BE2C (cell line): ENCODE data around the gene FYN.

Source experiments
- DNase-seq: peaks from one replicate; pipeline ENCODE4 v3.0.0-alpha.2; 2020
- H3K27me3 ChIP-seq: fragments of 250-450 bp; sonication (Bioruptor Pico); 2 replicates; pipeline ENCODE4 v1.5.1; 2020; ENCODE audit warnings: mild to moderate bottlenecking
- H3K36me3 ChIP-seq: fragments of 250-450 bp; sonication (Bioruptor Pico); 2 replicates; pipeline ENCODE4 v1.5.1; 2020; ENCODE audit warnings: mild to moderate bottlenecking
- H3K4me1 ChIP-seq: fragments of 250-450 bp; sonication (Bioruptor Pico); 2 replicates; pipeline ENCODE4 v1.5.1; 2020
- H3K4me3 ChIP-seq: 2 replicates; pipeline ENCODE4 v1.5.1; 2011; ENCODE audit warnings: low read depth, low read length
- H3K9me3 ChIP-seq: fragments of 250-450 bp; sonication (Bioruptor Pico); 2 replicates; pipeline ENCODE4 v1.5.1; 2020
- TF ChIP-seq, protein P1 (sequence below): IDR thresholded peaks from 2 replicates; pipeline ENCODE4 v1.5.1; 2012; ENCODE audit warnings: mild to moderate bottlenecking, low read depth, low read length

The FYN gene

GRCh38 chr6:111691345-111692225 is 181.7 kb downstream of the FYN start:
- H3K9me3 ChIP-seq: no peaks in the 10 kb centered on the region
- H3K4me3 ChIP-seq: no peak overlapping the region
- no peaks in the 10 kb centered on the region for H3K27me3 ChIP-seq
- TF ChIP-seq, protein P1, sequence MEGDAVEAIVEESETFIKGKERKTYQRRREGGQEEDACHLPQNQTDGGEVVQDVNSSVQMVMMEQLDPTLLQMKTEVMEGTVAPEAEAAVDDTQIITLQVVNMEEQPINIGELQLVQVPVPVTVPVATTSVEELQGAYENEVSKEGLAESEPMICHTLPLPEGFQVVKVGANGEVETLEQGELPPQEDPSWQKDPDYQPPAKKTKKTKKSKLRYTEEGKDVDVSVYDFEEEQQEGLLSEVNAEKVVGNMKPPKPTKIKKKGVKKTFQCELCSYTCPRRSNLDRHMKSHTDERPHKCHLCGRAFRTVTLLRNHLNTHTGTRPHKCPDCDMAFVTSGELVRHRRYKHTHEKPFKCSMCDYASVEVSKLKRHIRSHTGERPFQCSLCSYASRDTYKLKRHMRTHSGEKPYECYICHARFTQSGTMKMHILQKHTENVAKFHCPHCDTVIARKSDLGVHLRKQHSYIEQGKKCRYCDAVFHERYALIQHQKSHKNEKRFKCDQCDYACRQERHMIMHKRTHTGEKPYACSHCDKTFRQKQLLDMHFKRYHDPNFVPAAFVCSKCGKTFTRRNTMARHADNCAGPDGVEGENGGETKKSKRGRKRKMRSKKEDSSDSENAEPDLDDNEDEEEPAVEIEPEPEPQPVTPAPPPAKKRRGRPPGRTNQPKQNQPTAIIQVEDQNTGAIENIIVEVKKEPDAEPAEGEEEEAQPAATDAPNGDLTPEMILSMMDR: no peak
- peaks cover 21% of the 10 kb centered on the region for H3K4me1 ChIP-seq
- peak; percentile 80 for DNase-seq
- peaks cover 49% of the 10 kb centered on the region for H3K36me3 ChIP-seq

GRCh38 chr6:111689946-111690345 is 183.3 kb downstream of the FYN start:
- TF ChIP-seq, protein P1: no peak
- Histone ChIP-seq H3K36me3 (peaks cover 54% of the 10 kb centered on the region), H3K4me3 (no peak overlapping the region), H3K4me1 (peaks cover 25% of the 10 kb centered on the region), H3K9me3 (no peaks in the 10 kb centered on the region), H3K27me3 (no peaks in the 10 kb centered on the region)
- no peak for DNase-seq

GRCh38 chr6:111689419-111689818 is 183.8 kb downstream of the FYN start:
- H3K4me1 ChIP-seq: peaks cover 25% of the 10 kb centered on the region
- H3K27me3 ChIP-seq: no peaks in the 10 kb centered on the region
- H3K36me3 ChIP-seq: peaks cover 54% of the 10 kb centered on the region
- DNase-seq: no peak
- H3K4me3 ChIP-seq: no peak overlapping the region
- no peaks in the 10 kb centered on the region for H3K9me3 ChIP-seq
- TF ChIP-seq, protein P1: no peak

DNA sequence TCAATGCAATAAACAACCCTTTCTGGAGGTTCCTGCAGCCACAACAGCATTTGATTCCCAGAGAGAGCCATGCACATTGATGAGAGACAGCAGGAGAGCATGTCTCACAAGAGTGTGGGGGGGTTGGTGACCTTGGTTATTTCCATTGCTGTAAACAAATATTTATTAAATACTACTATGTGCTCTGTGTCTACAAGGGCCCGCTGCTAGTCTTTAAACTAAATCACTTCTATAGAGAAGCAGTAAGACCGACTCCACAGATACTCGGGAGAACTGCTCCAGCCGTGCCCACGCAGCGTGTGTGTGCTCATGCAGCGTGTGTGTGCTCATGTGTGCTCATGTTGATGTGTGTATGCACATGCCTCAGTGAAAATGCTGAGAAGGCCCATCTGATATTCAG is 184.9 kb downstream of the FYN start:
- peaks cover 49% of the 10 kb centered on the region for H3K36me3 ChIP-seq
- H3K4me3 ChIP-seq: no peak overlapping the region
- no peaks in the 10 kb centered on the region for H3K27me3 ChIP-seq
- no peak for DNase-seq
- peaks cover 25% of the 10 kb centered on the region for H3K4me1 ChIP-seq
- H3K9me3 ChIP-seq: no peaks in the 10 kb centered on the region
- TF ChIP-seq, protein P1: no peak

DNA sequence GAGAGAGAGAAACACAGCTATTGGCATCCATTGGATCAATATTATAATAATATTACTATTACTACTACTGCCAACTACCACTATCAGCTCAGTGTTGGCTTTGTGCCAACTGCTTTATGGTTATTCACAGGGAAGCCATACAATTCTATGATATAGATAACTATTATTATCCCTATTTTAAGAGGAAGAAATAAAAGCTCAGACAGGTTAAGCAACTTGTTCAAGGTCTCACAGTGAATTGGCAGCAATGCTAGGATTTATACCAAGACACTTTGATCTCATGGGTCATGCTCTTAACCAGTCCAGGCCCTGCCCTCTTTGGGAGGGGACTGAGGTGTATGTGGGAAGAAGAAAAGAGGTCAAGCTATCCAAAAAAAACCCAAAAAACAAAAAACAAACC is 185.6 kb downstream of the FYN start:
- no peak for DNase-seq

GRCh38 chr6:111686932-111687266 is 186.4 kb downstream of the FYN start:
- TF ChIP-seq, protein P1: no peak
- H3K4me1 ChIP-seq: peaks cover 20% of the 10 kb centered on the region
- no peaks in the 10 kb centered on the region for H3K27me3 ChIP-seq
- no peak for DNase-seq
- peak overlapping the region; percentile 2; the same call in 1 of the 2 replicates for H3K4me3 ChIP-seq
- peaks cover 42% of the 10 kb centered on the region for H3K36me3 ChIP-seq
- no peaks in the 10 kb centered on the region for H3K9me3 ChIP-seq

More for the DNA sequence above, 185.6 kb downstream of the FYN start:
- H3K9me3 ChIP-seq: no peaks in the 10 kb centered on the region
- peaks cover 22% of the 10 kb centered on the region for H3K4me1 ChIP-seq
- TF ChIP-seq, protein P1: no peak
- no peaks in the 10 kb centered on the region for H3K27me3 ChIP-seq
- no peak overlapping the region for H3K4me3 ChIP-seq
- peaks cover 42% of the 10 kb centered on the region for H3K36me3 ChIP-seq
